Measurements from ENCODE around the gene PLCH2. TPM values are rescaled to one million over a fixed set of nuclear protein-coding genes. Genes with fewer than 3 reads are reported as not detected.

The PLCH2 gene
- total RNA-seq, 6 experiments from 2014 or later: 0.37 to 4.6 (median 2.3) TPM

- no peaks in the 10 kb centered on the region for H3K9me3 ChIP-seq
- H3K27me3 ChIP-seq: no peaks in the 10 kb centered on the region
- DNase-seq (no peak), ATAC-seq (no peak)
- H3K4me1 ChIP-seq: peaks cover 0 to 4% (median 0%) of the 10 kb centered on the region in 4 donors
- TF ChIP-seq CTCF (IDR thresholded peaks at IDR 0.05): no peak
- no peak for TF ChIP-seq POLR2A (IDR thresholded peaks at IDR 0.05)
- no peak overlapping the region for H3K27ac ChIP-seq
- intact Hi-C loops (cut with DNase I): no loop called here
- no peak overlapping the region for H3K4me3 ChIP-seq
- WGBS (ENCODE audit: insufficient coverage, low coverage, low lambda C conversion rate, missing lambda C conversion rate): 93% methylated on average over 9 of the region's 31 CpGs
- H3K36me3 ChIP-seq: peaks cover 9 to 74% (median 42%) of the 10 kb centered on the region in 4 donors
These were observed 36.9 kb downstream of the PLCH2 start for GRCh38 chr1:2512862-2513421.

DNA sequence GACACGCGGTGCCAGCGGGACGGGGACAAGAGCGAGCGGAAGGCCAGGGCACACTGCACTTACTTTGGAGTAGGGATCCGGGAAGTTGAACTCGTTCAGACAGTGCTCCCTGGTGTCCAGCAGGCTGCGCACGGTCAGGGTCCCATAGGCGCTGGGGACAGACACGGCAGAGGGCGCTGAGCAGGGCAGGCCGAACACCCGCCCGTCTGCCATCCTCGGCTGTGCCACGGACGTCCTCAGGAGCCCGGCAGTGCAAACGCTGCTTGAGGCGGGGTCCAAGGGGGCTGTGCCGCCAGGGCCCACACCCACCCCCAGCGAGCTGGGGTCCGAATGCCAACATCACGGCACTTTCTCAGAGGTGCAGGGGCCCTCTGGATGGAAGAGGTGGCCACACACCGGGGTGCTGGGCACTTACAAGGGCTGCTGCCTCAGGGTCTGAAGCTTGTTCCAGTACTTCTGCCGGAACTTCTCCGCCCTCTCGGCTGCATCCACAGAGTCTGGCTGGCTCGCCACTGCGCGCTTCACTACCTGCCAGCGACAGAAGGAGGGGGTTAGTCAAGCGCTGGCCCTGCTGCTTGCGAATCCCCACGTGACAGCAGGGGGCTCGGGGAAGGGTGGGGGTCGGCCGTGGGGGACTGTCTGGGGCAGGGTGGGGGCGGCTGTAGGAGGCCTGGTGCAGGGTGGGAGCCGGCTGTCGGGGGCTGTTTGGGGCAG lies 38.0 kb downstream of the PLCH2 start:
- H3K36me3 ChIP-seq: peaks cover 15 to 77% (median 43%) of the 10 kb centered on the region in 4 donors
- 92% methylated on average over 14 of the region's 43 CpGs for WGBS (ENCODE audit: insufficient coverage, low coverage, low lambda C conversion rate, missing lambda C conversion rate)
- ATAC-seq (no peak), DNase-seq (no peak)
- intact Hi-C loops (cut with DNase I): no loop called here
- H3K27ac ChIP-seq: no peak overlapping the region
- no peaks in the 10 kb centered on the region for H3K9me3 ChIP-seq
- H3K27me3 ChIP-seq: no peaks in the 10 kb centered on the region
- no peak for TF ChIP-seq POLR2A (IDR thresholded peaks at IDR 0.05)
- no peak for TF ChIP-seq CTCF (IDR thresholded peaks at IDR 0.05)
- peaks cover 0 to 4% (median 0%) of the 10 kb centered on the region in 4 donors for H3K4me1 ChIP-seq
- no peak overlapping the region for H3K4me3 ChIP-seq

GRCh38 chr1:2514863-2515762 lies 39.0 kb downstream of the PLCH2 start:
- no peaks in the 10 kb centered on the region for H3K9me3 ChIP-seq
- ATAC-seq (no peak), DNase-seq (no peak)
- H3K27ac ChIP-seq: no peak overlapping the region
- intact Hi-C loops (cut with DNase I): no loop called here
- TF ChIP-seq POLR2A (IDR thresholded peaks at IDR 0.05) (no peak), CTCF (IDR thresholded peaks at IDR 0.05) (no peak)
- H3K27me3 ChIP-seq: no peaks in the 10 kb centered on the region
- 93% methylated on average over 5 of the region's 45 CpGs for WGBS (ENCODE audit: insufficient coverage, low coverage, low lambda C conversion rate, missing lambda C conversion rate)
- peaks cover 15 to 82% (median 46%) of the 10 kb centered on the region in 4 donors for H3K36me3 ChIP-seq
- H3K4me1 ChIP-seq: peaks cover 0 to under 1% (median 0%) of the 10 kb centered on the region in 4 donors
- H3K4me3 ChIP-seq: no peak overlapping the region

DNA sequence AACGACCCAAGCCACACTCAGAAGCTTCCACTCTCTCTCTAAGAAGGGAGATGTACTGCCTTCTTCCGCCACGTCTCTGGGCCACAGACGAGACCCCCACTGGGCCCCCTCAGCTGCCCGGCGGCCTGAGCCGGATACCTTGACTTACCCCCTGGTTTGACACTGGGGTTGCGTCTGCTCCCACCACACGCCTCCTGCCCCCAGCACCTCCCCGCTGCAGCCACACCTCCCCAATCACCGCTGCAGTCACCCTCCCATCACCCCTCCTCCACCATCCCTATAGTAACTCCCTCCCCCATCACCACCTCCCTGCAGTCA lies 39.6 kb downstream of the PLCH2 start:
- Histone ChIP-seq H3K36me3 (peaks cover 15 to 83% (median 47%) of the 10 kb centered on the region in 4 donors), H3K4me3 (no peak overlapping the region), H3K9me3 (no peaks in the 10 kb centered on the region), H3K27me3 (no peaks in the 10 kb centered on the region), H3K27ac (no peak overlapping the region), H3K4me1 (no peaks in the 10 kb centered on the region)
- 92% methylated on average over 4 of the region's 11 CpGs for WGBS (ENCODE audit: insufficient coverage, low coverage, low lambda C conversion rate, missing lambda C conversion rate)
- ATAC-seq: no peak
- DNase-seq: no peak
- intact Hi-C loops (cut with DNase I): no loop called here
- TF ChIP-seq CTCF (IDR thresholded peaks at IDR 0.05) (no peak), POLR2A (IDR thresholded peaks at IDR 0.05) (no peak)

Measured in right lobe of liver (tissue), 6 donors.